GM21576 (cell line): ENCODE data around the gene EGFLAM.
"Not testable (repeated sequence)": the region's sequence is repeated elsewhere in the genome, so short reads cannot be mapped to it uniquely, and the experiment has no call there.

Experiments used
- ATAC-seq: cut with Tn5 transposase; IDR thresholded peaks from one replicate; pipeline ENCODE4 v1.9.1; 2021; ENCODE audit warnings: mild to moderate bottlenecking, moderate library complexity; ENCODE audit not compliant: unreplicated experiment

EGFLAM gene

DNA sequence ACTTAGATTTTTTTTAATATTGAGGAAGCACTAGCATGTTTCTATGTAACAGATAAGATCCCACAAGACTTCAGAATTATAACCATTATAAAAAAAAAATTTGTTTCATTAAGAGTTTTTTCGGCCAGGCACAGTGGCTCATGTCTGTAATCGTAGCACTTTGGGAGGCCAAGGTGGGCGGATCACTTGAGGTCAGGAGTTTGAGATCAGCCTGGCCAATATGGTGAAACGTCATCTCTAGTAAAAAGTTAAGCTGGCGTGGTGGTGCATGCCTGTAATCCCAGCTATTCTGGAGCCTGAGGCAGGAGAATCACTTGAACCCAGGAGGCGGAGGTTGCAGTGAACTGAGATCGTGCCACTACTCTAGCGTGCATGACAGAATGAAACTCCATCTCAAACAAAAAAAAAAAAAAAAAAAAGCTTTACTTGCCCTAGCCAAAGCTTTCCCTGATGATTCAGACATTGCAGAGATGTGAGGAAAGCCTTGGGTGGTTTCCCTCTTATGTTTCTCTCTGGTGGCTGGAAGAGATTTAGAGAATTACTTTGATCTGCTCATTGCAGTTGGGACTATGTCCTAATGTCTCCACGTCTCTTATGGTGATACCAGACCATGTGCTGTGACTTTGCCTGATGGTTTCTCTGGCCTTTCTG is 65.4 kb downstream of the EGFLAM start:
- ATAC-seq, result no peak

DNA sequence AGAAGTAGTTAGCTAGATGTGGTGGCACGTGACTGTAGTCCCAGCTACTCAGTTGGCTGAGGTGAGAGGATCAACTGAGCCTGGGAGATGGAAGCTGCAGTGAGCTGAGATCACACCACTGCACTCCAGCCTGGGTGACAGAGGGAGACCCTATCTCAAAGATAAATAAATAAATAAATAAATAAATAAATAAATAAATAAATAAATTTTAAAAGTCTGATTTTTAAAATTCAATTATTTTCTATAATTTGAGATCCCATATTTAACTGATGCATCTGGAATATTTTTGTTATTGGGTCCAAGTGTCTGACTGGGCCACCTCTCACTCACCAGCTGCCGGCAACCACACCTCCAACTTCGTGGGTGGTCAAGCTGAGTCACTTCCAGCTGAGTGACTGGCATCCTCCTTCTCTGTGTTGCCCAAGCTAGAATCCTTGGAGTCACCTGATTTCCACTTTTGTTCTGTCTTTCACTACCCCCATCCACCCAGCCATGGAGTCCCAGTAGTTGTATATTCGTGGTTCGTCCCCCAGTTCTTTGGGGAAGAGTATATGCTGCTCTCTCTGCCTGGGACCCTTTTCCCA is 70.9 kb downstream of the EGFLAM start:
- ATAC-seq, result no peak

GRCh38 chr5:38330207-38330606 is 71.8 kb downstream of the EGFLAM start:
- ATAC-seq, result no peak

DNA sequence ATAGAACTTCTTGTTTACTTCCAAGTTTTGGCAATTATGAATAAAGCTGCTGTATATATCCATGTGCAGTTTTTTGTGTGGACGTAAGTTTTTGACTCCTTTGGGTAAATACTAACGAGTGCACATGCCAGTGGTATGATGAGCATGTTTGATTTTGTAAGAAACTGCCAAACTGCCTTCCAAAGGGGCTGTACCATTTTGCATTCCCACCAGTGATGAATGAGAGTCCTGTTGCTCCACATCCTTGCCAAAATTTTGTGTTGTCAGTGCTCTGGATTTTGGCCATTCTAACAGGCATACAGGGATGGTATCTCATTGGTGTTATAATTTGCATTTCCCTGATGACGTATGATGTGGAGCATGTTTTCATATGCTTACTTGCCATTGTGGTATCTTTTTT is 73.5 kb downstream of the EGFLAM start:
- ATAC-seq, result no peak

GRCh38 chr5:38333181-38333580 is 74.8 kb downstream of the EGFLAM start:
- ATAC-seq, result not testable (repeated sequence)

DNA sequence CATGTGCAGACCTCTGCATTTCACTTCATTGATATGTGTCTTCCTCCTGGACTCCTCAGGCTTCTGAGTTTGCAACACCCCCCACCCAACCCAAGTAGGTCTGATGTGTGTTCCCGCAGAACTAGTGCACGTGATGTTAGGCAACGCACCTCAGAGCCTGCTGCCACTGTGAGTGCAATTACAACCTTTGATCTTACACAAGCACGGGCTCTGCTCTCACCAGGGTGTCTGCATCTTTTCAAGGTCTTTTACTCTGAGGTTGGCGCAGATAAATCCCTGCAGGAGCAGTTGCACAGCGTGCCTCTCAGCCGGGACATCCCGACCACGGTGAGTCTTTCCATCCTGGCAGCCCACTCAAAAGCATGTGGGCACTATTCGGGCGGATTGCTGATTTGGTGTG is 80.1 kb downstream of the EGFLAM start:
- ATAC-seq, result no peak

- ATAC-seq, result no peak
Measured at GRCh38 chr5:38339446-38339845, 81.1 kb downstream of the EGFLAM start.

GRCh38 chr5:38341056-38341455 is 82.7 kb downstream of the EGFLAM start:
- ATAC-seq, result no peak

DNA sequence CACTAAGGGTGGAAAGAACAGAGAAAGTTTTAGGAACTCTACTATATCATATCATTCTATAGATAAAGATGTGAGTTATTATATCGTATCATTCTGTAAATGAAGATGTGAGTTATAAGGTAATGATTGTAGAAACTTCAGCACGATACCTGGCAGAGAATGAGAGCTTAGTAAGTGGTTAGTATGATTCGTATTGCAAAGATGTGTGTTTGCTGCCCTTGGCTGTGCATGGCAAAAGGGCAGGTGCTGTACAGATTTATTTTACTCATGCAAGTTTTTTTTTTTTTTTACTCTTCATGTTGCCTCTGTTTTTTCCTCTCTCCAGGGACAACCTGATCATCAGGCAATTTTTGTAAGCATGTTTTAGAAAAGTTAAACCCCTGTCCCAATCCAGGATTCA is 83.3 kb downstream of the EGFLAM start:
- ATAC-seq, result no peak

GRCh38 chr5:38342261-38342660 is 83.9 kb downstream of the EGFLAM start:
- no peak for ATAC-seq

- no peak for ATAC-seq
Measured at GRCh38 chr5:38344891-38345290, 86.5 kb downstream of the EGFLAM start.

- ATAC-seq, result no peak
Measured at GRCh38 chr5:38346593-38346992, 88.2 kb downstream of the EGFLAM start.

DNA sequence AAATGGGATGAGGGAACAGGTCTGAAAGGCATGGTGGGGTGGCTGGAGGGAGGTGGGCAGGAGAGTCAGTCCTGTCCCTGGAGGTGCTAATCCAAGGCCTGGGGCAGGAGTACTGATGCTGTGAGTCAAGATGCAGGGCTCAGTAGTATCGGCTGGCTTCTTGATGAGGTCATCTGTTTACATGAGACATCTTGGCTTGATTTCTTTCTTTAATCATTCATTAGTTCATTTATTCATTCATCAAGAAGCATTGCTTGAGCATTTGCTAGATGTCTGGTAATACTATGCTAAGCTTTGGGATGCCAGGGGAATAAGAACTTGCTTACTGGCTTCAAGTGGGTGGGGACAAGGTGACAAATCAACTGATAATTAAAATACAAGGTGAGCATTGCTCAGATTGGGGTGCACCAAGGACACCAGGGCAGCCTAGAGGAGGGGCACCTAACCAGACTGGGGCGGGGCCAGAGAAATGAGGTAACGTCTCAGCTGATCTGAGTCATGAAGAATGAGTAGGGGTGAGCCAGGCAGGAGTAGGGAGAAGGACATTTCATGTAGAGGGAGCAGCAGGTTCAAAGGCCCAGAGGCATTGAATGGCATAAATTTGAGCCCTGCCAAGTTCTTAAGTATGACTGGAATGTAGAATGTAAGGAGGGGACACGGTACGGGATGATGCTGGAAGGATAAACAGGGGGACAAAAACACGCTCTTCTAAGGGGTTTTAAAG is 88.8 kb downstream of the EGFLAM start:
- ATAC-seq, result no peak

- no peak for ATAC-seq
Measured at GRCh38 chr5:38347896-38348295, 89.5 kb downstream of the EGFLAM start.

GRCh38 chr5:38360323-38361061 is 102.1 kb downstream of the EGFLAM start:
- ATAC-seq, result no peak

DNA sequence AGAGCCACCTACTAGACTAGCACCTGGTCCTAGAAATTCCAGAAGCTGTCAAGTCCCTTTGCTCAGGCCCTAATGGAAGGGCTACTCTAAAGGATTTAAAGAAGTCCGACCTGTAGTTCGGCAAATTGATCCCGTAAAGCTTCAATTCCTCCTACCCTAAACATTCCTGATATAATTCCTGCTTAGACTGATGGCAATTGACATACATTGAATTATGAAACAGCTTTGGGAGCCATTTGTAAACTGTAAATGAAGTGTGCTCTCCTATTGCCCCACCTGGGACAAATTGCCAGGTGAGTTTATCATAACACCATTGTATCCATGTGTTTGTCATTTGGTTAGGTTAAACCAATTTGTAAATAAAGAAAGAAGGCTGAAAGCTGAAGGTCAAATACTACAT is 104.4 kb downstream of the EGFLAM start:
- ATAC-seq, result no peak

DNA sequence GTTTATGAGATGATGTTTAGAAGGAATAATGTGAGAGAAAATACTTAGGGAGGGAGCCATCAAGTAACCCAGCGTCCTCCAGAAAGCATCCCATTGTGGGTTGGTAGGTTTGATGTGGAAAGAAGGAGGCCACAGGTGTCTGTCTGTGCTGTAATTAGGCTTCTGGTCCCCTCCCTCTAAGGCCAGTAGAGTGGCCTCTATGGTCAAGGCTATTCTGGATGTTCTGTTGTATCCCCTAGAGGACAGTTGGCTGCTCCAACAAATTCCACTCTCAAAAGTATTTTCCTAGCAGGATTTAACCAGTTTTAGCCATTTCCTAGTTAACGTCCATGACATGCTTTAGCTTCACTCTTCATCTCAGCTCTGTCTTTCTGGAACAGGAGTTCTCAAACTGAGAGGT is 106.5 kb downstream of the EGFLAM start:
- ATAC-seq, result no peak

DNA sequence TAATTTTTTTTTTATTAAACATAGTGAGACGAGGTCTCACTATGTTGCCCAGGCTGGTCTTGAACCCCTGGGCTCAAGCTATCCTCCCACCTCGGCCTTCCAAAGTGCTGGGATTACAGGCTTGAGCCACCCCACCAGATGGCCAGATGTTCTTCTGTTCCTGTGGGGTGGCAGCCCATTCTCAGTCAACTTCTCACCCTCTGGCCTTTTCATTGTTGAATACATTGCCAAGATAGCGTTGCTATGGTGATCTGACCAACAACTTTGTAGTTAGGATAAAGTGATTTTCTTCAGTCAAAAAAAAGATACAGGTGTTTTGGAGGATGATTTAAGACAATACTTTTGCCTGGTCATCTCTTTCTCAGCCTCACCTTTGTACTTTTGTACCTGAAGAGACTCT is 109.1 kb downstream of the EGFLAM start:
- no peak for ATAC-seq

- no peak for ATAC-seq
Measured at GRCh38 chr5:38367966-38368365, 109.6 kb downstream of the EGFLAM start.

- ATAC-seq, result no peak
Measured at GRCh38 chr5:38369692-38370091, 111.3 kb downstream of the EGFLAM start.

DNA sequence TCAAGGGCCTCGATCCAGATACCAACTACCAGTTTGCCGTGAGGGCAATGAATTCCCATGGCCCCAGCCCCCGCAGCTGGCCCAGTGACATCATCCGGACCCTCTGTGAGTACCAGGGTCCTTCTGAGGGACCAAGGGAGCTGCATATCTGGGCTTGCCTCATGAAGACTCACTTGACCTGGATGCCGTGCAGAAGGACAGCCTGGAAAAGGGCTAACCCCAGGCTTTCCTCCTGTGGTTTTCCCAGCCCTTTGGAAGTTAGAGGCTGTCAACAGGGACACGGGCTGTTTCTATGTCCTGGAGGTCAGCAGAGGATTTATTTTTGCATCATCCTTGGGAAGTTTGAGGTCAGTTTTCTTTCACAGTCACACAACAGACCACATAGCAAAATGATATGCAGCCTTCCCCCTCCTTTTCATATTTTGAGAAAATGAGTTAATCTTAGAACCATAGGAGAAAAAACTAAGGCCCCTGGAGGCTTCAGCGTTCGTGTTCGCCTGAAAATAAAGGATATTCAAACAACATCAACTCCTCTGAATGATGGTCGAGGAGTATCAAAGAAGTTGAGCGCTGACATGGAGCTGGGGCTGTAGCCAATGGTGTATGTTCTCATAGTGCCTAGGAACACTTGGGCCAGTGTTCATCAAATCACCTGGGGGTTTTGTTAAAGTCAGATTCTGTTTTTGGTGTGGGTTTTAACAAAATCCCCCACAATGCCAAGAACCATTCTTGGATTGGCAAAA is 112.2 kb downstream of the EGFLAM start:
- ATAC-seq, result no peak
